HG03439 (cell line): ENCODE data around the gene GNG11.
"Not testable (repeated sequence)": the region's sequence is repeated elsewhere in the genome, so short reads cannot be mapped to it uniquely, and the experiment has no call there.

Experiments
- ATAC-seq: cut with Tn5 transposase; IDR thresholded peaks from one replicate; pipeline ENCODE4 v1.9.1; 2021; ENCODE audit warnings: mild to moderate bottlenecking, moderate library complexity; ENCODE audit not compliant: unreplicated experiment

Gene GNG11

GRCh38 chr7:93911242-93911641 lies 10.3 kb upstream of the GNG11 start:
- not testable (repeated sequence) for ATAC-seq

DNA sequence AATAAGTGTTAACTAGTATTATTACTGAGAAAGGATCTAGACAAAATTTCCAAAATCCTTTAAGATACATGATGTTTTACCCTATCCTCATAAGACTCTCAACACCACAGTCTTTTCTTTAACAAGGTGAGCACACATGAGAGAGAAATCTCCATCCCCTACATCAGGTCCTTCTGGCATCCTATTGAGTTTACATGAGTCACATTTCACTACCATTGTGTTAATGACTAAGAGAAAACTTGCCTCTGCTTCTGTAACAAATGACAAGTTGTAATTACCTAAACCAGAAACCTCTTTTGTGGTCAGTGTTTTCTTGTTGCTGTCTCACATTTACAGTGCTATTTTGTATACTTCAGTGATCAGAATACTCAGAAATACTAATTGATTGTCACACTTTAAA lies 9.9 kb upstream of the GNG11 start:
- not testable (repeated sequence) for ATAC-seq

- ATAC-seq = no peak
Observed at GRCh38 chr7:93913197-93913596, 8.3 kb upstream of the GNG11 start.

DNA sequence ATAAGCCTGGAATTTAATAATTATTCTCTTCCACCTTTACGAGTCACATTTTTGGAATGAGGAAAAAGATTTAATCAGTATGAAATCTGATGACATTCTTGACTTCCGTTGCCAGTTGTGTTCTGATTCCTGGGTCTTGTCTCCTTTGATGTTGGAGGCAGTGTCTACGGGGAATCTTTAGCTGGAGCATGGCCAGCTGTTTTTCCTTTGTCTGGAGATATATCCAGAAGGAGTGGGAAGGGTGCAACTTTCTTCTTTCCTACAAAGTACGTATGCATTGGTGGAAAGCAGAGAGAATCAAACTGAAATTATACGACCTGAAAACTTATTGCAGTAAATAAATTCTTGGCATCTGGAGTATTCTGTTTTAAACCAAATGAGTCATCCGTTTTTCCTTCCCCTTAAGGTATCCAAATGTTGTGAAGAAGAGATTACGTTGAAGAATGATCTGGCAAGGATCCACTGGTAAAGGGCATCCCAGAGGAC lies 6.9 kb upstream of the GNG11 start:
- ATAC-seq = no peak

DNA sequence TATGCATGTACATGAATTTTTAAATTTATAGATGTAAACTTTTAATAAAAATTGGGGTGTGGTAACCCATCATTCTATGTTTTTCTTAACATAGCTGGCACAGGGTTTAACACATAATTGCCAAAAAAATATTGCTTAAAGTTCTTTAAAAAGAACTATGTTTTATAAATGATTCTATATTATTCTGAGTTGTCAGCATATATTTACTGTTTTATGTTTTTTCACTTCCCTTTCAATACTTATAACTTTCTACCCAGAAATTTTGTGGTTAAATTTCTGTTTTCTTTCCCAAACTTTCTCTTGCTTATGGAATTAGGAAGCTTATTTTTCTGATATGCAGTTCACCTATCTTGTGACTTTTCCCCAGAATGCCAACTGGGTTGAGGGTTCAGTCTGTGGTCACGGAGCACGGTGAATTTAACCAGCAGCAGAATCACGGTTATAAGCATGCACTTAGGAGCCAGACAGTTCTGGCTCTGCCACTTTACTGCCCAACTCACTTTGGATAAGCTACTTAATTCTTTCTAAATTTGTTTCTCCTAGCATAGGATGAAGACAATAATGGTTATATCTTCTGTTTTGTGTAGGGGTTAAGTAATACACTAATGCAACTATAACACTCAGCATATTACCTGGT lies 6.2 kb upstream of the GNG11 start:
- ATAC-seq = not testable (repeated sequence)

GRCh38 chr7:93915888-93916287 lies 5.6 kb upstream of the GNG11 start:
- ATAC-seq = not testable (repeated sequence)

GRCh38 chr7:93916315-93916714 lies 5.2 kb upstream of the GNG11 start:
- not testable (repeated sequence) for ATAC-seq

DNA sequence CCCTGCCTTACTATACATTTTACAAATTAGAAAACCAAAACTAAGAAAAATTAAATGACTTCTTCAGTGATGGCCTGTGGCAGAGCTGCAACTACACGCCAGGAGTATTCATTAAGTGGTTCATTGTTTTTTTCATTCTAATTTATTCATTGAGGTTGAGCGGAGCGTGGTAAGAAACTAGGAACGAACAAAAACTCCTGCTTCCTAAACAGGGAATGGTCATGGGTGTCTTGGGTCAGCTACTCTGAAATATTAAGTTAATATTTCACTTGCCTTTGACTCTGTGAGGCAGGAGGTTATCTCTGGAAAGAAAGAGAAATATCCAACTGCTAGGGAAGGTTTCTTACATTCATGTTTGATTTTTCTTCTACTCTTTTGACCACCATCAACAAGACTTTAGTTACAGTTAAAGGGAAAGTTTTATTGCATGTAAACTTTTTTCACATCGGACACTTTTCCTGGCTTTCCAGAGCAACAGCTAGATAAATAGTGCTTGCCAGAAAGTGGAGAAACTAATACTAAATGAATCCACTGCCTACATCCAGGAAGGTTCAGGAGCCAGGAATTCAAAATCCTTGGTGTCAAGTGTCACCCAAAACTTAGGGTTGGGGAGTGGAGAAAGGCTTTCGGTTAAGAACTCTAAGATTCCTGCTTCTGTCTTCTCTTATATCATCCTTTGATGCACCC lies 896 bp upstream of the GNG11 start:
- ATAC-seq = no peak

- ATAC-seq = no peak
Observed at GRCh38 chr7:93921186-93921585, 349 bp upstream of the GNG11 start.

DNA sequence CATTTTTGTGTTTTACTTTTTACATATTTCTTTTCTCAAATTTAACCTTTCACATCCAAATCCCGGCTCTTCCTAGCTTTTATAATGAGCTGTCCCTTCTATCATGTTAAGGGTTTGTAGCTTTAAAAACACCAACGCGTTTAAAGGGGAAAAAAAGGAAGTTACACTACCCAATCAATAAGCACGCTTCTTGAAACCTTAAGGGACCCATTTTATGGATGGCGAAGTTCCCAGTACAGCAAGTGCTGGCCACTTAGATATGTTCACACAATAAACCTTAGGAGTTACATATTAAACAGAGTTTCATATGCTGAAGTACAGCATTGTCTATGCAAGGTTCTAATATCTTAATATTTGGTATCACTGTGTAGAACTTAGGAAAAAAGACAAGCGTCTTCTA lies 1.8 kb downstream of the GNG11 start:
- ATAC-seq = no peak

- ATAC-seq = no peak
Observed at GRCh38 chr7:93923942-93924341, 2.4 kb downstream of the GNG11 start.

GRCh38 chr7:93926800-93927199 lies 5.3 kb downstream of the GNG11 start:
- no peak for ATAC-seq

DNA sequence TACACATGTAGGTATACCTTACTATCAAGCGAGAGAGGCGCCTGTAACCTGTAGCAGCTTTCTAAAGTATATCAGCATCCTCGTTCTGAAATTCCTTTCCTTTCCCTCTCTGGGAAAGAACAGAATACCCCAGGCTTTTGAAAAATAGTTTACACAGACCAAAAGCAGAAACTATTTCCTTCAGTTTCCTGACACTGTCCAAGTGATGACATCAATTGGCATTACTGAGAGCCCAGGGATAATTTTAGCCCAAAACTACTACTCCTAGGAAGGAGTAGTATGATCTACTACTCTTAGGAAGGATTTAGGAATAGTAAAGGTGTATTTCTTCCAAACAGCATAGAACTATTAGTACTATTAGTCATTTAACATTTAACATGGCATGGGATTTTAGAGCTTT lies 6.0 kb downstream of the GNG11 start:
- ATAC-seq = no peak

- no peak for ATAC-seq
Observed at GRCh38 chr7:93931655-93932054, 10.1 kb downstream of the GNG11 start.

DNA sequence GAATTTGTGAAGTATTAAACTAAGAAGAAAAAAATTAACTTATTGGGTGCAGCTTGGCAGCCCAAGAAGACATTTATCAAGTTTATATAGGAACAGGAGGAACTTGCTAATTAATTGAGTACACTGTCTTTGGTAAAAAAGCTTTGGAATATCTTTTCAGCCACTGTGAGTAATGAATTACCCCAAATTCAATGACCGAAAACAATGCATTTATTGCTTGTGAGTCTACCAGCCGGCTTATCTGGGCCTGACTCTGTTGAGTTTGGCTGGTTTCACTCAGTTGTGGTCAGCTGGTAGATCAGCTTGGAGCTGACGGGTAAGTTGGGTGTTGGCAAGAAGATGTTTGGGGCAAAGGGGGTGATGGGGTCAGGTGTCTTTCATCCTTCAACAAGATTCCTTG lies 11.6 kb downstream of the GNG11 start:
- ATAC-seq = no peak

- no peak for ATAC-seq
Observed at GRCh38 chr7:93935102-93935501, 13.6 kb downstream of the GNG11 start.

DNA sequence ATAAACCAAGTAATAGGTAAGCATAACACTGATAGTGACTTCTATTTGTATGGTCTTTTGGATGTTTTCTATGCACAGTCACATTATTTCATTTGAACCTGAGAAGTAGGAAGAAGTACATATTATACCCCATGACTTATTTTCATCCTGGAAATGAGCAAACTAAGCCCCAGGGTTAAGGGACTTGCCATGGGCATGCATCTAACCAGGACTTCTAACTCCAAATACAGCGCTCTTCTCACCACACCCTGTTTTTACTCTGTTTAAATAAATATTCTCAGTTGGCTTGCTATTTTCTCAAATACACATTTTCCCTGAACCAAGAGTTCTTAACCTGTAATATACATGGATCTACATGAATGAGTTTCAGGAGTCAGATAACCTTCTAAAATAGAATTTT lies 16.3 kb downstream of the GNG11 start:
- ATAC-seq = no peak

DNA sequence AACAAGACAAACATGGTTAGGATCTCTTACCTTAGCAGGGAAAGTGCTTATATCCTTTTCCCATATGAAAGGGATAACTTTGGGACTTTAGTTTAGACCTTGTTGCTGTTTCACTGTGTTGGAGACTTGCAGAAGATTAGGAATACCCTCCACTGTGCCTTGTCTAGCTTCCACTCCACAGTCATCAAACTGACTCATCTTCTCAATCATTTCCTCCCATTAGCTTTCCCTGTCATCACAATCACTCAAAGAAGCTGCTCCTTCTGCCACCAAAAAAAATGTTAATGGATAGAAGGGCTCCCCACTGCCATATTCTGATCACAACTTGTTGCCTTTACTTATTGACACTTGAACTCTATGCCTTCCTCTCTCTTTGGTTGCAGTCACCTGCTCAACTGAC lies 16.8 kb downstream of the GNG11 start:
- ATAC-seq = no peak

GRCh38 chr7:93941945-93942344 lies 20.4 kb downstream of the GNG11 start:
- ATAC-seq = no peak

GRCh38 chr7:93943816-93944540 lies 22.4 kb downstream of the GNG11 start:
- ATAC-seq = no peak

- no peak for ATAC-seq
Observed at GRCh38 chr7:93944673-93945072, 23.1 kb downstream of the GNG11 start.

DNA sequence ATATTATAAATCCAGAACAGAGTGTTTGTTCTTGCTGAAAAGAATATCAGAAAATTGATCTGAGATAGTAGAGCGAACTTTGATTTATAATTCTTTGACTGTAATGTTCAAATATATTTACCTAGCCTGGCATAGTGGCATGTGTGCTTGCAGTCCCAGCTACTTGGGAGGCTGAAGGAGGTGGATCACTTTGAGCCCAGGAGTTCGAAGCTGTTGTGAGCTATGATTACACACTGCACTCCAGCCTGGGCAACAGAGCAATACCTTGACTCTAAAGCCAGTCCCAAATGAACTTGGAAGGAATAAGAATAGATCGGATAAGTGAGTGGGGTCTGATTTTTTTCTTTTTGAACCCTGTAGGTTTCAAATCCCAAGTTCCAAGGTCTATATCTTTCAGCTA lies 23.5 kb downstream of the GNG11 start:
- no peak for ATAC-seq
